Urothelium cell line (cell line): ENCODE measurements around the gene TMEM202.
"Not testable (repeated sequence)": the region's sequence is repeated elsewhere in the genome, so short reads cannot be mapped to it uniquely, and the experiment has no call there.

Experiments used
- DNase-seq: peaks from one replicate; pipeline ENCODE4 v3.0.0; 2011; ENCODE audit warnings: low spot score, mixed read lengths
- FAIRE-seq: peaks from 2 replicates; lab custom pipeline; 2011; peaks lifted over from hg19 to GRCh38; lab: Jason Lieb, UNC

The TMEM202 gene

DNA sequence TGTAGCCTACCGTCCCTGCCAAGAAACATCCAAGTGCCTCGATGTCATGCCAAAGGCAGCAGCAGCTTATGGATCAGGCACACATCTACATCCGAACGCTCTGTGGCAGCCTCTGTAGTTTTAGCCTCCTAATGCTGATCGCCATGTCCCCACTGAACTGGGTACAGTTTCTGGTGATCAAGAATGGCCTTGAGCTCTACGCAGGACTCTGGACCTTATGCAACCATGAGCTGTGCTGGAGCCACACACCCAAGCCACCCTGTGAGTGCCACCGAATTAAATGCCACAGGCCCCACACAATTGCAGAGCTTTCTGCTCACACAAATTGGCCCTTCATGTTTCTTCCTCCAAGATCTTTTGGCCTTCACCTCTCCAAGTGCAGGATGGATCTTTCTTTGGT lies 543 bp downstream of the TMEM202 start:
- FAIRE-seq = no peak

DNA sequence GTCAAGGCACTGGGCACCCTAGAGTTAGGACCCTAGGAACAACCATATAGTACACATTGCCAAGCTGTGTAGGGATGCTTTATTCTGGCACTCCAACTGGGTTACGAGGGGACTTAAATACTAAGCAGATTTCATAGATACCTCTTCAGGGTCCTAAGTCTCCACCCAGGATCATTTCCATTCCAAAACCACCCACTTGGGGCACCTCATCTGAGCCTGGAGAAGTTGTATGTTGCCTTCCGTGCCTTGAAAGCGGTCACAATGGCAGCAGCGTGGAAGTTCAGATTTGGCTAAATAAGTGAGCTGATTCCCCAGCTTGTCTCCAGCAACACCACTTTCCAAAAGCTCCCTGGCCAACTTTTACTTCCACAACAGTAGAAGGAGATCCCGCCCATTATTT lies 4.6 kb downstream of the TMEM202 start:
- FAIRE-seq (no peak), DNase-seq (no peak)

More for the DNA sequence above, 543 bp downstream of the TMEM202 start:
- no peak for DNase-seq

DNA sequence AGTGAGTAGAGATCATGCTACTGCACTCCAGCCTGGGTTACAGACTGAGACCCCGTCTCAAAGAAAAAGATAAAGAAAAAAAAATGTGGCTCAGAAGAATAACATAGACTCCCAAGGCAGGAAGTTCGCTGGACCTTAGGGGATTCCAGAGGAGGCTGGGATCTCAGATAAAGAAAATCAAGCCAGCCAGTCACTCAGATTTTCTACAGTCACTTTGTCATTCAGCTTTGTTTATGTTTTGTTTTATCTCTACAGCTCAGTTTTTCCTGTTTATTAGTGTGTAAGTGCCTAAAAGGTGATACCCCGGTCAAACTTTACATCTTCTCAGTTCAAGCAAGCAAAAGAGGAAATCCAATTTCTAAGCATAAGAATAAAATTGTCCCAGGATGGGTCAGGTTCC lies 6.3 kb downstream of the TMEM202 start:
- no peak for FAIRE-seq
- no peak for DNase-seq

DNA sequence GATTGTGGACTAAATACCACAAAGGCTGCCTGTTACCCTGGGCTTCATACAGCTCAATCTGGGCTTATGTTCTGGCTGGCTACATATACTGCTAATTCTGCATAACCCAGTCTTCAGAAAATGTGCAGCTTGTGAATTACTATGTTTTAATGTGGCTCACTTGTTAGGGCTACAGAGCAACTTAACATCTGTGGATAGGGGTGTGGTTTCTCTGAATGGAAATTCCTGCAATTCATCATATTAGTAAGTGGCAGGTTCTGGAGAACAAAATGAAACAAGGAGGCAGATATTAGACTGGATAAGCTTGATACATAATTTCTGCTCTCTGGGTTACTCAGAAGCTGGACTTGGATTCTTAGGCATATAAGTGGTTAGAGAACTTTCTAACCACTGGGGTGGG lies 6.7 kb downstream of the TMEM202 start:
- no peak for FAIRE-seq
- DNase-seq = no peak

DNA sequence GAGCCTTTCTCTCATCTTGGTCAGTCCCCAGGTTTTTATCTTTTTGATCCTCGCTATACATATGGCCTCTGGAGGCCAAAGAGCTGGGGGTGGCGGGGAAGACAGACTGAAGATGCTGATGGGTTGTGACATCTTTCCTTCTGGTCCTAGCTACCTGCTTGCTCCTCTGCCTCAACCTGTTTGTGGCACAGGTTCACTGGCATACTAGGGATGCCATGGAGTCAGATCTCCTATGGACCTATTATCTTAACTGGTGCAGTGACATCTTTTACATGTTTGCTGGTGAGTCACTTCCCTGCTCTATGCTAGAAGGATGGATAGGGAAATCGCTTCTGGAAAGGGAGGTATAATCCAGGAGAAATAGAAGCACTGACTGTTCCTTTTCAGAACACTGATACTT lies 8.8 kb downstream of the TMEM202 start:
- DNase-seq = no peak
- FAIRE-seq = no peak

DNA sequence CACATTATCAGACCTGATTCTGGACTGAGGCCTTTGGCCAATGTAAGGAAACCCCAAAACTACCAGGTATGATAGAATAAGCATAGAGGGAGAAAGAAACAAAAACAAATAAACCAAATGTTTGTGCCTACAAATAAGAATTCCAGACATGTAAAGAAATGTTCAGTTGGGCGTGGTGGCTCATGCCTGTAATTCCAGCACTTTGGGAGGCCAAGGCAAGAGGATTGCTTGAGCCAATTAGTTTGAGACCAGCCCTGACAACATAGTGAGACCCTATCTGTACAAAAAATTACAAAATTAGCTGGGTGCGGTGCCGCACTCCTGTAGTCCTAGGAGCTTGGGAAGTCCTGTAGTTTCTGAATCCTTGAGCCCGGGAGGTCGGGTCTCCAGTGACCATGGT lies 13.0 kb downstream of the TMEM202 start:
- FAIRE-seq = no peak
- no peak for DNase-seq

DNA sequence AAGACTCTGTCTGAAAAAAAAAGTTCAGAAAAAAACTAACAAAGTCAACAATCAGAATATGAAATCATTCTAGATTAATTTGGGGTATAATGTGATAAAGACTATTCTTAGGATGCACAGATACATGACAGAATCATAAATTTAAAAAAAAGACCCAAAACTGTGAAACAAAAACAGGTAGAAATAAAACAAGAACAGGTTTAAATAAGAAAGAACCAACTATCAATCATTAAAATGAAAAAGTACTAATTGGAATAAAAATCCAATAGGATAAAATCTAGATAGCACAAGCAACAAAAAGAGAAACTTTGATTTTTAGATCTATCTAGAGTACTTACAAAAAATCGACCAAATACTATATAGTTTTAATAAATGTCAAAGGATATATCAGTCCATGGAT lies 13.4 kb downstream of the TMEM202 start:
- FAIRE-seq = no peak
- DNase-seq = no peak

DNA sequence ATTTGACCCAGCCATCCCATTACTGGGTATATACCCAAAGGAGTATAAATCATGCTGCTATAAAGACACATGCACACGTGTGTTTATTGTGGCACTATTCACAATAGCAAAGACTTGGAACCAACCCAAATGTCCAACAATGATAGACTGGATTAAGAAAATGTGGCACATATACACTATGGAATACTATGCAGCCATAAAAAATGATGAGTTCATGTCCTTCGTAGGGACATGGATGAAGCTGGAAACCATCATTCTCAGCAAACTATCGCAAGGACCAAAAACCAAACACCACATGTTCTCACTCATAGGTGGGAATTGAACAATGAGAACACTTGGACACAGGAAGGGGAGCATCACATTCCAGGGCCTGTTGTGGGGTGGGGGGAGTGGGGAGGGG lies 15.2 kb downstream of the TMEM202 start:
- DNase-seq, FAIRE-seq: not testable (repeated sequence)

DNA sequence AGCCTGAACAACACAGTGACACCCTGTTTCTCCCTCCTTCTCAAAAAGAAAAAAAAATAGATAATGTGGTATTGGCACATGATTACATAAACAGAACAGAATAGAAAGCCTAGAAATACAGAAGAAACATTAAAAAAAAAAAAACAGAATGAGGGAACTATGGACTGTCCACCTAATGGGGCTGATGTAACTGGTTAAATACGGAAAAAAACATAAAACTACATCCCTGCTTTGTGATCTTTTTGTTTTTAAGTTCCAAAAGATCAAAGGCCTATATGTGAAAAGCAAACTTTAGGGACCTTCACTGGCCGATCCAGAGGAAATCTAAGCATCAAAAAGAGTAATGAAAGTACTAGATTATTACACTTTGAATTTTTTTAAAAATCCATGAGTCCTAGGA lies 17.2 kb downstream of the TMEM202 start:
- FAIRE-seq = no peak
- no peak for DNase-seq

DNA sequence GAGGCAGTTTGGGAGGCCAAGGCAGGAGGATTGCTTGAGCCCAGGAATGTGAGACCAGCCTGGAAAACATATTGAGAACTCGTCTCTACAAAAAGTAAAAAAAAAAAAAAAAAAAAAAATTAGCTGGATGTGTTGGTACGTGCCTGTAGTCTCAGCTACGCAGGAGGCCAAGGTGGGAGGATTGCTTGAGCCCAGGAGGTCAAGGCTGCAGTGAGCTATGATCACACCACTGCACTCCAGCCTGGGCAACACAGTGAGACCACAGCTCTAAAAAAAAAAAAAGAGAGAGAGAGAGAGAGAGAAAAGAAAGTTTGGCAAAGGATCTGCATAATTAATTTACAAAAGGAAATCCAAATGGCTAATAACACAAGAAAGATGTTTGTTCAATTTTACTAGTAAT lies 21.7 kb downstream of the TMEM202 start:
- DNase-seq, FAIRE-seq: not testable (repeated sequence)

DNA sequence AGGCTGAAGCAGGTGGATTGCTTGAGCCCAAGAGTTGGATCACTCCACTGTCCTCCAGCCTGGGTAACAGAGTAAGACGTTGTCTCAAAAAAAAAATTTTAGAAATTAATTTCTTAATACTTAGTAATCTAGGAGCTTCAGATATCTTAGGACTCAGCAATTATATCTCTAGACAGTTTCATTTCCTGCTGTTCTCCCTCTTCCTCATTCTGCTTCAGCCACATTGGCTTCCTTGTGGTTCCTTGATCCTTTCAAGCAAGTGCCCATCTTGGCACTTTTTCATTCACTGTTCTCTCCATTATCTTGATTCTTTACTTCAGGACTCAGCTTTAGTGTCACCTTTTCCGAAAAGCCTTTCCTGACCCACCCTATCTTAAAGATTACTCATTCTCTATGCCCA lies 22.5 kb downstream of the TMEM202 start:
- FAIRE-seq (no peak), DNase-seq (no peak)

DNA sequence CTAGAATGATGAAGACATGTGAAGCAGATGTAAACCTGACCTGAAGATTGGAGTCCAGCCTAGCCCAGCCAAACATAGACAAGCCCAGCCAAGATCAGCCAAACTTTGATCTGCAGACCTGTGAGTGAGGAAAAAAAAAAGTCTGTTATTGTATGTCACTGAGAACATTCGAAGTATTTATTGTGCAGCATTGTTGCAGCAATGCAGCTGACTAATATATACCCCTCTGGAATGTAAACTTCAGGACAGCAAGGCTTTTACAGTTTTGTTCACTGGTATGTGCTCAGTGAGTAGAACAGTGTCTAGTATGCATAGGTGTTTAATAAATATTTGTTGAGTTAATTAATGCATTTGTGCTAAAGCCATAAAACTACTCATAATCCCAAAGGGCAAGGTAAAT lies 23.4 kb downstream of the TMEM202 start:
- FAIRE-seq (no peak), DNase-seq (no peak)

DNA sequence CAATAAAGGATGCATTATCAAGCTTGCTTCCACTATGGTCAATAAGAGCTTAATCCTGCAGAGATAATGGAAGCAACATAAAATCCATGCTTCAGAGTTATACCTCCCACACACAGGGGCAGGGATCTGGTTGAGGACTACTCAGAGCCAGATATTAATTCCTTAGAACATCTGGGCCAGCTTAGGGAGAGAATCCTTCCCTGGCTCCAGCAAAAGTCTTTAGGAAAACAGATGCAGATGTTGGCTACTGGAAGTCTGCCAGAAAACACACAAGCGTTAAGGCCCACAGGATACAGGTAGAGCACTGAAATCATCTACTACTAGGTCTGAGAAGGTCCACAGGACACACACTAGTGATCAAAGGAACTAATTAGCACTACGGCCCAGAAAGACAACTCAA lies 25.2 kb downstream of the TMEM202 start:
- DNase-seq (no peak), FAIRE-seq (no peak)

DNA sequence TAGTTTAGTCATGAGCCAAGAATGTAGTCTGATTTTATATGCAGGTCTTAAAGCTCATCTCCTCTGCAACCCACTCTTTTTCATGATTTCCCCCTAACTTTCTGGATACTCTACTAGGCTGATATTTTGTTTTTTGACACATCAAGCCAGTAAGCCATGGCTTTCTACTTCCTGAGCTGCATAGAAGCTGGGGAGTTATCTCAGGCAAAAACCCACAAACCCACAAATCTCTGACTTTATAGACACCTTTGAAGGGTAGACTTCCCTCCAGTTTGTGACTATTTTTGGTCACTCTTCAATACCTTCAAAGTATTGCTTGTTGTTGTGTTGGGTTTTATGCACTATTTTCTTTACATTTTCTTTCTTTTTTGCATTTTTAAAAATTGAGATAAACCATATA lies 28.6 kb downstream of the TMEM202 start:
- no peak for DNase-seq
- FAIRE-seq = no peak

DNA sequence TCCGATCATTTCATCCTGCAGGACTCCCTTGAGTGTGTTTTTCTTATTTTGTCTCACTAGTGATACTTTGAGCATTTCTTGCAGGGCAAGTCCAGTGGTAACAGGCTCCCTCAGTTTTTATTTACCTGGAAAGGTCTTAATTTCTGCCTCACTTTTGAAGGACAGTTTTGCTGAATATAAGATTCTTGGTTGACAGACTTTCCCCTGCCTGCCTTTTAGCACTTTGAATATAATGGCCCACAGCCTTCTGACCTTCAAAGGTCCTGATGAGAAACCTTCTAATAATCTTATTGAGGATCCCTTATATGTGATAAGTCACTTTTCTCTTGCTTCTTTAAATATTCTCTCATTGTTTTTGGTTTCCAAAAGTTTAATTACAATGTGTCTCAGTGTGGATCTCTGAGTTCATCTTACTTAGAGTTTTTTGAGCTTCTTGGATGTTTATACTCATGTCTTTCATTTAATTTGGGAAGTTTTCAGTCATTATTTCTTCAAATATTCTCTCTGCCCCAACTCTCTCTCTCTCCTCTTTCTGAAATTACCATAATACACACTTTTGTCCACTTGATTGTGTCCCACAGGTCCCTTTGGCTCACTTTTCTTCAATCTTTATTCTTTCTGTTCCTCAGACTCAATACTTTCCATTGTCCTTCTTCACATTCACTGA lies 39.7 kb downstream of the TMEM202 start:
- FAIRE-seq (no peak), DNase-seq (no peak)

DNA sequence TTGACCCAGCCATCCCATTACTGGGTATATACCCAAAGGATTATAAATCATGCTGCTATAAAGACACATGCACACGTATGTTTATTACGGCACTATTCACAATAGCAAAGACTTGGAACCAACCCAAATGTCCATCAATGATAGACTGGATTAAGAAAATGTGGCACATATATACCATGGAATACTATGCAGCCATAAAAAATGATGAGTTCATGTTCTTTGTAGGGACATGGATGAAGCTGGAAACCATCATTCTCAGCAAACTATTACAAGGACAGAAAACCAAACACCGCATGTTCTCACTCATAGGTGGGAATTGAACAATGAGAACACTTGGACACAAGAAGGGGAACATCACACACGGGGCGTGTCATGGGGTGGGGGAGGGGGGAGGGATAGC lies 44.7 kb downstream of the TMEM202 start:
- FAIRE-seq, DNase-seq: not testable (repeated sequence)

DNA sequence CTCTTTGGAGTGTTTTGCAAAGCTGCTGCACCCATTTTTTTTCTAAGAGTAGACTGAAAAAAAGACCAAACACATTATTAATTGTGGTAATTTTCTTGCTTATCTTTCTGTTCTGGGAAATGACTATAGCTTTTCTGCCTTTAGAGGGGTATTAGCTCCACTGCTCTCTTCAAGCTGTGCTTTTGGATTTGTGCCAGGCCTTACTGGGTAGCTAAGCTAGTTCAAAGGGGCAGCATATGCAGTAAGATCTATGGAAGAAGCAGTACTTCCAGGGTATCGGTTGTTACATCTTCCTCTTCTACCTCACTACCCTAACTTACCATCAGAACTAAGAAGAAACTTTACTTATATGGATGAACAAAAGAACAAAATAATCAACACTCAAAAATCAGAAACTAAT lies 47.3 kb downstream of the TMEM202 start:
- no peak for FAIRE-seq

DNA sequence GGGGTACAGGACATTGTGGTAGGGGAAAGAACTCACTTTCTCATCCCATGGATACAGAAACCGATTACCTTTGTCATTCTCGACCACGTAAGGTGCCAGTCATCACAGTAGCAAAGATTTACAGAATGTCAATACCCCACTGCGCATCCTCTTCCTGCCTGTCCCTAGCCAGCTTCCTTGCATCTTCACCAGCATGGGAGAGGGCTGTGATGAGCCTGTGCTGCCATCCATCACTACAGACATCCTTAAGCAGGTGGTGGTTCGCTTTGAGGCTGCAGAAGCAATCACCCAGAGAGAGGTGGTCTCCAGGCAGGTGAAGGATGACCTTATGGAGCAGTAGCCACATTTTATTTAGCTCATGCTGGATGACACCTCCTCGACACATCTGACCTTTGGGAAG lies 52.7 kb downstream of the TMEM202 start:
- FAIRE-seq (no peak), DNase-seq (no peak)

More for the DNA sequence above, 47.3 kb downstream of the TMEM202 start:
- no peak for DNase-seq

DNA sequence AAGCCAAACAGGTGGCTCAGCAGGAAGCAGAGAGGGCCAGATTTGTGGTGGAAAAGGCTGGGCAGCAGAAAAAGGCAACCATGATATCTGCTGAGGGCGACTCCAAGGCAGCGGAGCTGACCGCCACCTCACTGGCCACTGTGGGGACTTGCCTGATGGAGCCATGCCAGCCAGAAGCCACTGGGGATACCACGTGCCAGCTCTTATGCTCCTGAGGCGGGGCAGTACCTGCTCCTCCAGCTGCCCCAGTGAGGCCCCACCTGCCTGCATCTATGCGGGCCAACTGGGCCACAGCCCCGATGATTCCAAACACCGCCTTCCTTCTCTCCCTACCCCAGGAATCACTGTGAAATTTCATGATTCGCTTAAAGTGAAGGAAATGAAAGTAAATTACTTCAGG lies 53.1 kb downstream of the TMEM202 start:
- FAIRE-seq (no peak), DNase-seq (no peak)

DNA sequence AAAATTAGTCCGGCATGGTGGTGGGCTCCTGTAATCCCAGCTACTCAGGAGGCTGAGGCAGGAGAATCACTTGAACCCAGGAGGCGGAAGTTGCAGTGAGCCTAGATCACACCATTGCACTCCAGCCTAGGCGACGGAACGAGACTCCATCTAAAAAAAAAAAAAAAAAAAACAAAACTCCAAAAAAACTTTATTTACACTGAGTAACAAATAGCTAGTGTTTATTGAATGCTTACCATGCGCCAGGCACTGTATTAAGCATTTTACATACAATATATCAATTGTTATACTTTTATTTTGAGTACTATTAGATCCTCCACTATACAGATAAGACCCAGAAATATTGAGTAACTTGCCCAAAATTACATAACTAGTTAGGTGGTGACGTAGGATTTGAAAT lies 58.6 kb downstream of the TMEM202 start:
- FAIRE-seq = no peak
- DNase-seq = no peak
